ENCODE measurements around the gene TRIM62.

TRIM62 gene

GRCh38 chr1:33161061-33161681 lies 20.7 kb downstream of the TRIM62 start:
- DNase-seq (ENCODE audit: low read depth, low spot score), result peak; percentile 95

DNA sequence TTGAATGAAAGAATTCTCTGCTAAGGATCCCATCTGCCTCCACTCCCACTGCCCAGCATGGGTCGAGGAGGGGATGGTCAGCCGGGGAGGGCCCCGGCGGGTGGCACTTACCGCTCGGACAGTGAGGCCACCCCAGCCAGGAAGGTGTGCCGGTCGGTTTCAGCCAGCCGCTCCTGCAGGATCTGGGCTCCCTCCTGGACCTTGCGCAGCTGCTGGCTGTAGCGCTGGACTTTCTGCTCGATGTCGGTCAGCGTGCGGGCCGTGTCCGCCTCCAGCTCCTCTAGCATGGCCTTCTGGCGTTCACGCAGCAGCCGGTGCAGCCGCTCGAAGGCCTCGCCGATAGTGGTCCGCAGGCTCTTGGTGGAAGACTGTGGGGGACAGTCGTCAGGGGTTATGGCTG lies 22.3 kb downstream of the TRIM62 start:
- DNase-seq (ENCODE audit: low read depth, low spot score), result no peak

- DNase-seq (ENCODE audit: low read depth, low spot score), result no peak
These were observed 23.5 kb downstream of the TRIM62 start for GRCh38 chr1:33158366-33158765.

- DNase-seq (ENCODE audit: low read depth, low spot score), result no peak
These were observed 24.7 kb downstream of the TRIM62 start for GRCh38 chr1:33157131-33157530.

GRCh38 chr1:33155877-33156538 lies 25.8 kb downstream of the TRIM62 start:
- DNase-seq (ENCODE audit: low read depth, low spot score), result no peak

GRCh38 chr1:33153650-33154049 lies 28.2 kb downstream of the TRIM62 start:
- DNase-seq (ENCODE audit: low read depth, low spot score), result no peak

DNA sequence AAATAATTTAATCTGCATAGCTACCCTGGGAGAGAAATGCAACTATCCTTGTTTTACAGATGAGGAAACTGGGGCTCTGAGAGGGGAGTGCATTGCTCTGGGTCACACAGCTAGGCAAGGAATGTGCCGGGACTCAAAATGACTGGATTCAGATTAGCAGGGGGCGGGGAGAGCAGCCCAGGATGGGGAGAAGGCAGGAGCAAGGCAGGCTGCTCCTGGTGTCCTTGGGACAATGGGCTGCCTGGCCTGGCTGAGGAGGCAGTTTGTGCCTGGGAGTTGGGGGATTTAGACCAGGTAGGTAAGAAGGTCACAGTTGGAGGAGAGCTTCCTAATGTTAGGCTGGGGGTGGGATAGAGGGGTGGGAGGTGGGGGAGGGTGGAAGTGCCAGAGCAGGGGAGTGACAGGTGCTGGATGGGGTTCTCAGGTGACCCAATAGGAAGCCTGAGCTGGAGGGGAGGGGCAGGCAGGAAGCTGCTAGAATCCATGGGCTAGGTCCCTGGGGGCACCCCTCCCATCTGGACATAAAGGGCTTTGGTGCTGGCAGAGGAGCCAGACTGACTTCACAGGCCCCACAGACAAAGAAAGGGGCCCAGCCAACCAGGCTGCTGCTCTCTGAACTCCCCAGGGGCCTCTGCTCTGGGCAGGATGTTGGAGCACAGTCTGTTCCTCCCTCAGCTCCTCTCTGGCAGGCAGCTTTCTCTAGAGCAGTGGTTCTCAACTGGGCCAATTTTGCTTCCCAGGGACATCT lies 29.0 kb downstream of the TRIM62 start:
- DNase-seq (ENCODE audit: low read depth, low spot score), result no peak

DNA sequence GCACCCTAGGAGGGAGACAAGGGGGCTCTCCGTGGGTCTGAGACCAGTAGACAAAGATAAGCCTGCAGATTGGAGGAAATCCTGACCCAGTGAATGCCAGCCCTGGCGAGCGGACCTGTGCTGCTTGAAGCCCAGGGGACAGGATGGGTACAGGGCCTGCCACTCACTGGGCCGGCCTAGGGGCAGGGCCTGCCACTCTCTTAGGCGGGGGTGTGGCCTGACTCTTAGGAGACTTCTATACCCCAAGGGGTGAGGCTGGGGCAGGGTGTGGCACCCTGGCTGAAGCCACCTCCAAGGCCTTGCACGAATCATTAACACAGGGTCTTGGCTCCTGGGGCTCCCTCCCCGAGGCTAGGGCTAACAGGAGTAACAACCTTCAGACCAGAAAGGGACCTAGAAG lies 30.7 kb downstream of the TRIM62 start:
- no peak for DNase-seq (ENCODE audit: low read depth, low spot score)

- no peak for DNase-seq (ENCODE audit: low read depth, low spot score)
These were observed 31.3 kb downstream of the TRIM62 start for GRCh38 chr1:33150522-33150921.

- no peak for DNase-seq (ENCODE audit: low read depth, low spot score)
These were observed 32.2 kb downstream of the TRIM62 start for GRCh38 chr1:33149453-33150190.

DNA sequence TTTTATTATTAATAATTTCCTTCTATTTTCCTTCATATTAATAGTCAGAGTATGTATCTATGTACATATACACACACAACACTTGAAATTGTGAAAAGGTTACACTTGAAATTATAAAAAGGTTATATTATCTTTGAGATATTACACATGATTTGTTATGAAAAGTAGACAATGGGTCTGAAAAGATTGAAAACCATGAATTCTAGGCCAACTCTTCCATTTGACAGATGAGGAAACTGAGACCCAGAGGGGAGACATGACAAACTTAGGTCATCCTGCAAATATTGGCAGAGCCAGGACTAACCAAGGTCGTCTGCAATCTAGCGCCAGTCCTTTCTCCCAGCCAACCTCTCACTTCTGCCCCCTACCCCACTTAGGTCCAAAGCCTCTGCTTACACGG lies 33.2 kb downstream of the TRIM62 start:
- no peak for DNase-seq (ENCODE audit: low read depth, low spot score)

- no peak for DNase-seq (ENCODE audit: low read depth, low spot score)
These were observed 33.9 kb downstream of the TRIM62 start for GRCh38 chr1:33147997-33148314.

DNA sequence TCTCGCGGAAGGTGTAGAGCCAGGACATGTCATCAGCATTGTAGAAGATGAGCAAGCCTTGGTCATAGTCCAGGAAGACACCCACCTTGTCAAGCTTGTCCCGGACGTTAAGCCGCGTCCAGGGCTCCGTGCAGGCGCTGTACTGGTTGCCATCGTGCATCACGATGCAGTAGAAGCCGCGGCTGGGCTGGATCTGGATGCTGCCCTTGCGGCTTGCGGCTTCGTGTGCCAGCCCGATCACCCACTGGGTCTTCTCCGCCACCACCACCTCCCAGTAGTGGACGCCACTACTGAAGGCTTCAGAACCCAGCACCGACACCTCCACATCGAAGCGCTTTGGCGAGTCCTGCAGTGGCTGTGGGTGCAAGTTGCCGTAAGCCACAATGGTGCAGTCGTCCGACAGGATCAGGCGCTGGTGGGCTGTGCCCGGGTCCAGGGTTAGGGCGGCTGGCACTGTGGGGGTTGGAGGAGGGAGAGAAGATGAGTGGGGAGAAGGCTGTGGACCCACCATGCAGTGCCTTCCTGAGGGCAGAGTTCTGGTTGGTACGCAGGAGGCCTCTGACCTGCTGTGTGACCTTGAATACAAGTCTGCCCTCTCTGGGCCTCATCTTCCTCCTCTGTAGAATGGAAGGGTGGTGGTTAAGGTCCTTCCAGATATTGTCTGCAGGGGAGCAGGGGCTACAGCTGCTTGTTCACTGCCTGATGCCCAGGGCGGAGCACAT lies 34.4 kb downstream of the TRIM62 start:
- no peak for DNase-seq (ENCODE audit: low read depth, low spot score)

- DNase-seq (ENCODE audit: low read depth, low spot score), result no peak
These were observed 35.8 kb downstream of the TRIM62 start for GRCh38 chr1:33146003-33146402.

DNA sequence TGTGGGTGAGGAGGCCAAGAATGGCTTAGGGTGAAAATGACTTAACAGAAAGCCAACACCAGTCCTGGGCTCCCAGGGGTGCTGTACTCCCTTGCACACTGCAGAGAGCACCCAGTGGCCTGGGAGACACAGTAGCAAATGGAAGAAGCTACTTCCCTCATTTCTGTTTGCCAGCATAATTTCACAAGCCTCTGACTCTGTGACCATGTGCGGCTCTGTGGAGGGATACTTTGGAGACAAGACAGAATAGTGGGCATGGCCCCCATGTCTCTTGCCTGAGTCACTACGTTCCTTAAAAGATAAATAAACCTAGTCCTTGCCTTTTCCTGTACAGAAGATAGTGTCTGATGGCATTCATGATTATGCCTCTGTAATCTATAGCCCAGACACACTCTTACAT lies 38.1 kb downstream of the TRIM62 start:
- DNase-seq (ENCODE audit: low read depth, low spot score), result no peak

DNA sequence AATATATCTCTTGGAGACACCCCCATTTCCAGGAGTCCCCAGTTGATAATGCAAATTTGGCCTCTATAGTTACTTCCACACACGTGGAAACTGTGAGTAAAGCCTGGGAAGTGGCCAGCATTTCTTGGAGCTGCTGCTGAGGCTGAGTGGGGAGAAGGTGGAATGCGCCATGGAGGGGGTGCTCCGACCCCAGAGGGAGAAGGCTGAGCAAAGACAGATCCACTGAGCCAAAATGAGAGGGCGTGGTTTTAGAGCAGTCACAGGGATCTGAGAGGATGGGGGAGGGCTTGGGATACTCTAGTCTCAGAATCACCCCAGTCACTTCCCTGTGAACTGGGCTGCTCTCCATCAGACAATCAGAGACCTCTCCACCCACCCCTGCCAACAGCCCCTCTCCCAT lies 38.7 kb downstream of the TRIM62 start:
- DNase-seq (ENCODE audit: low read depth, low spot score), result no peak

DNA sequence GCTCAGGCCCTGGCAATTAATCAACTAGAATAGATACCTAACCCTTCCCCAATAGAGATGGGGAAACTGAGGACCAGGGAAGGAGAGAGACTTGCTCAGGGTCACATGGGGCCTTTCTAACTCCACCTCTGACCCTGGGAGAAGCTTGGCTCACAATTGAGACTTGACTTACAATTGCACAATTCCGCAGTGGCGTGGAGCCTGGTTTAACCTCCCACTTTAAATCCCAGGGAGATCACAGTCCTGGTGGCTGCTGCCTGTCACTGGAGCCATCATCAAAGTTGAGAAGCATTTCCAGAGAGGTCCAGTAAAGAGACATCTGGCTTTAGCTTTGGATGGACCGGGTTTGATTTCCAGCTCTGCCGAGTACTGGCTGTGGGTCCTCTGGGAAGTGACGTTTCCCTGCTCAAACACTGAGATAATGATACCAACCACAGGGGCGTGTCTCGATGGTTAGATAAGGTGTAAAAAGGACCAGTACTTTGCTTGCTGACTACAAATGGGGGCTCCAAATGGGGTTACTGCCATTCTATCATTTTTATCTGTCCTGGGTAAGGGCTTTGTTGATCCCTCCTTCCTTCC lies 39.3 kb downstream of the TRIM62 start:
- DNase-seq (ENCODE audit: low read depth, low spot score), result no peak

DNA sequence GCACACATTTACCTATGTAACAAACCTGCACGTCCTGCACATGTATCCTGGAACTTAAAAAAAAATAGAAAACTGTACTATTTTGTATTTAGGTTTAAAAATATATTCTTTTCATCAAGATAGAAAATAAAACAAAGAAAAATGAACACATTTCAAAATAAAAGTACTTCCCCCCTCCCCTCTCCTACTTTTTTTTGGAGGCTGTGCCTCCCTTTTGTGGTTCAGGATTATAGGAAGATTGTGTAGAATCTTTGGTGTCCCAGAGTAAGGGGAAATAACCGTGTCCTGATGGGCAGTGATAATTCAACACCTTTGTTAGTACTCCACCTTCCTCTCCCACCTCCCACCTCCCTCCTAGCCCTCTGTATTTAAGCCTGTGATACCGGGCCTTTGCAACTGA lies 40.1 kb downstream of the TRIM62 start:
- DNase-seq (ENCODE audit: low read depth, low spot score), result no peak

DNA sequence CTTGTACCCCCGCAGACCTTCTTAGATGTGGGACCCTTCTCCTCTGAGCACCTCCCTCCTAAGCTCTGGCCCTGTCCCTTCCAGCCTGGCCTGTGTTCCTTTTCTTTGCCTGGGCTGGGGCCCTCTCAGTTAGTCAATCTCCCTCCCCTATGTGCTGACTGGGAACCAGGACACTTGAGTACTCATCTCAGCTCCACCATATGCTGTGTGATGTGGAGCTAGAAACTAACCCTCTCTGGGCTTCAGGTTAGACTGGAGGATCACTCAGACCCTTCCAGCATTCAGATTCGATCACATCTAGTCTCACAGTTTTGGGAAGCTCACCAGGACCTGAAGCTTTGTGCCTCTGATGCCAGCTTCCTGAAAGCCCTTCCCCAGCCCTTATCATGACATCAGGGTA lies 40.6 kb downstream of the TRIM62 start:
- DNase-seq (ENCODE audit: low read depth, low spot score), result no peak

DNA sequence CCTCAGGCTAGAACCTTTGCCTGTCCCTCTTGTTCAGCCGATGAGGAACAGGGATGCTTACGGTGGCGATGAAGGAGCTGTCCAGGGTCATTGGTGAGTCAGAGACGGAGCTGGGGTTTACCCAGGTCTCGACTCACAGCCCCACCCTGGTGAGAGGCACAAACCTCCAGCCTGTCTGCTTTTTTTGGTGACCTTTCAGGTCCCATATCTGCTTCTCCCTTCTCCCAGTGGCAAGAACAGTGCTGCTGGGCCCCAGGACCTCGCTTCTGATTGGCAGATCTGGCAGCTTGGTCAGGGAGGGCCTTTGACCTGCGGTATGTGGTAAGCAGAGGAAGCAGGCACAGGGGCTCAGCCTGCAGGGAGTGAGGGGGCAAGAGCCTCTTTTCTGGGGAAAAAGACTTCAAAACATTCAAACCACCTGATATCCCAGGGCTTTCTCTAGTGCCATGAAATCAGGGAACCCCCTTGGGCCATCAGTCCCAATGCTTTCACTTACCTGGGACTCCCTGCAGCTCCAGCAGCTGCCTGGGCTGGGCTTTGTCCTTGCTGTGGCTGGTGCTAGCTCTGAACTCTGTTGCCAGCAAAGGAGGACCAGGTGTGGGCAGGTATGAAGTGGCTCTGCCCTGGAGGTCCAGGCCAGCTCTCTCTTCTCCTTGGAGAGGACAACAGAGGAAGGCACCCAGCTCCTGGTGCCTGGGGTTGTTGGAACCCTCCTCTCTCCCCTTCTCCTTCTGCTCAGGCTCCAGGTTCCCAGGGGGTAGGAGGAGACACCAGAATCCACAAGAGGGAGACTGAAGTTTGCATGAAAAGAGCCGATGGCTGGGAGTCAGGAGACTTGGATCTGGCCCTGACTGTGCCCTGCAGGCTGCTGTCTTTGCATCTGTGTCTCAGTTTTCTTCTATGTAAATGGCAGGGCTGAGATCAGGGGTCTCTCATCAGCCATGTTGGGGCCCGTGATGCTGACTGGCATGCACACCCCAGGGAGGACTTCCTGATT lies 41.4 kb downstream of the TRIM62 start:
- no peak for DNase-seq (ENCODE audit: low read depth, low spot score)

All from smooth muscle cell of the brain vasculature (primary cell).